Kidney epithelial cell (primary cell): ENCODE results near the gene HES4. TPM values are rescaled to one million over a fixed set of nuclear protein-coding genes. Genes with fewer than 3 reads are reported as not detected.
"Not testable (repeated sequence)": the region's sequence is repeated elsewhere in the genome, so short reads cannot be mapped to it uniquely, and the experiment has no call there.

Experiments
- DNase-seq: peaks from one replicate; pipeline ENCODE4 v3.0.0-alpha.2; 2010; ENCODE audit warnings: low read depth
- H3K27me3 ChIP-seq: 2 replicates; pipeline ENCODE4 v1.6.0; 2011; ENCODE audit warnings: low read length; ENCODE audit not compliant: control insufficient read depth, insufficient read depth
- H3K36me3 ChIP-seq: 2 replicates; pipeline ENCODE4 v1.5.1; 2011; ENCODE audit warnings: low read length; ENCODE audit not compliant: control insufficient read depth, insufficient read depth
- H3K4me3 ChIP-seq: 2 replicates; pipeline ENCODE4 v1.5.1; 2011; ENCODE audit warnings: low read depth, mild to moderate bottlenecking, control low read depth, low read length
- CTCF ChIP-seq: IDR thresholded peaks from 2 replicates; pipeline ENCODE4 v1.5.1; 2011; ENCODE audit warnings: mild to moderate bottlenecking, moderate library complexity, low read length, control low read depth, inconsistent platforms; ENCODE audit not compliant: insufficient read depth, poor library complexity, severe bottlenecking
- total RNA-seq: library from RNA; depleted of rRNA; stranded (reverse); fragments of >200 nt; gene quantifications from 2 replicates; pipeline ENCODE4 v1.2.3, GENCODE V29; 2015

The HES4 gene
- total RNA-seq, 1 donor from 2014 or later: 160 TPM

GRCh38 chr1:991895-992294, 8.0 kb downstream of the HES4 start:
- Histone ChIP-seq H3K27me3 (peaks cover 9% of the 10 kb centered on the region), H3K36me3 (no peaks in the 10 kb centered on the region), H3K4me3 (no peak overlapping the region)
- TF ChIP-seq CTCF: no peak
- DNase-seq: no peak

GRCh38 chr1:991275-991674, 8.6 kb downstream of the HES4 start:
- H3K4me3 ChIP-seq, H3K36me3 ChIP-seq, DNase-seq, H3K27me3 ChIP-seq: not testable (repeated sequence)

- H3K27me3 ChIP-seq: peaks cover 18% of the 10 kb centered on the region
- not testable (repeated sequence) for H3K36me3 ChIP-seq, DNase-seq, H3K4me3 ChIP-seq
Measured at GRCh38 chr1:988061-988460, 11.8 kb downstream of the HES4 start.

- Histone ChIP-seq H3K4me3 (no peak overlapping the region), H3K36me3 (no peaks in the 10 kb centered on the region), H3K27me3 (peaks cover 44% of the 10 kb centered on the region)
- no peak for TF ChIP-seq CTCF
- DNase-seq: no peak
Measured at GRCh38 chr1:985126-985525, 14.8 kb downstream of the HES4 start.

GRCh38 chr1:984476-984814, 15.5 kb downstream of the HES4 start:
- no peak overlapping the region for H3K4me3 ChIP-seq

GRCh38 chr1:983798-984475, 16.0 kb downstream of the HES4 start:
- DNase-seq: no peak
- peaks cover 44% of the 10 kb centered on the region for H3K27me3 ChIP-seq
- TF ChIP-seq CTCF: peak; percentile 97
- no peaks in the 10 kb centered on the region for H3K36me3 ChIP-seq
- H3K4me3 ChIP-seq: no peak overlapping the region

More at GRCh38 chr1:984476-984814, 15.5 kb downstream of the HES4 start:
- Histone ChIP-seq H3K36me3 (no peaks in the 10 kb centered on the region), H3K27me3 (peaks cover 44% of the 10 kb centered on the region)
- no peak for DNase-seq
- TF ChIP-seq CTCF: no peak

GRCh38 chr1:982765-983436, 17.0 kb downstream of the HES4 start:
- no peaks in the 10 kb centered on the region for H3K36me3 ChIP-seq
- DNase-seq: no peak
- TF ChIP-seq CTCF: no peak
- peaks cover 44% of the 10 kb centered on the region for H3K27me3 ChIP-seq
- no peak overlapping the region for H3K4me3 ChIP-seq
